ENCODE measurements around the gene RNF175. TPM values are rescaled to one million over a fixed set of nuclear protein-coding genes. Genes with fewer than 3 reads are reported as not detected.
"Not testable (repeated sequence)": the region's sequence is repeated elsewhere in the genome, so short reads cannot be mapped to it uniquely, and the experiment has no call there.

The RNF175 gene
- total and polyA plus RNA-seq, 7 experiments from 2014 or later: 6.4 to 14.0 (median 8.9) TPM; not detected in 1

- intact Hi-C loops (cut with micrococcal nuclease): no loop called here
- Mint-ChIP-seq H3K4me3 (no peak overlapping the region), H3K27me3 (peaks cover 0 to 38% (median 6%) of the 10 kb centered on the region in 5 donors), H3K9me3 (peaks cover 0 to 7% (median 0%) of the 10 kb centered on the region in 11 donors), H3K36me3 (peaks cover 0 to 8% (median 0%) of the 10 kb centered on the region in 5 donors), H3K4me1 (no peaks in the 10 kb centered on the region), H3K27ac (no peak overlapping the region)
- CTCF ChIA-PET: no interaction called here
- no peak overlapping the region for H3K27ac ChIP-seq (ENCODE audit: low read depth, low read length)
- H3K9me3 ChIP-seq (ENCODE audit: control insufficient read depth in 2 of 3, low read length in 3 of 3): no peaks in the 10 kb centered on the region
- no peaks in the 10 kb centered on the region for H3K4me1 ChIP-seq (ENCODE audit: control insufficient read depth in 2 of 2, insufficient read depth in 2 of 2, low read length in 2 of 2)
- H3K4me3 ChIP-seq (ENCODE audit: low read length): no peak overlapping the region
- POLR2A ChIA-PET: no interaction called here
- DNase-seq (no peak), ATAC-seq (no peak)
- no peaks in the 10 kb centered on the region for H3K27me3 ChIP-seq (ENCODE audit: control insufficient read depth in 2 of 2, insufficient read depth in 2 of 2, low read length in 2 of 2)
- no peaks in the 10 kb centered on the region for H3K36me3 ChIP-seq (ENCODE audit: control insufficient read depth in 2 of 3, insufficient read depth in 3 of 3, low read length in 3 of 3)
Observed at GRCh38 chr4:153668647-153669046, 91.2 kb downstream of the RNF175 start.

DNA sequence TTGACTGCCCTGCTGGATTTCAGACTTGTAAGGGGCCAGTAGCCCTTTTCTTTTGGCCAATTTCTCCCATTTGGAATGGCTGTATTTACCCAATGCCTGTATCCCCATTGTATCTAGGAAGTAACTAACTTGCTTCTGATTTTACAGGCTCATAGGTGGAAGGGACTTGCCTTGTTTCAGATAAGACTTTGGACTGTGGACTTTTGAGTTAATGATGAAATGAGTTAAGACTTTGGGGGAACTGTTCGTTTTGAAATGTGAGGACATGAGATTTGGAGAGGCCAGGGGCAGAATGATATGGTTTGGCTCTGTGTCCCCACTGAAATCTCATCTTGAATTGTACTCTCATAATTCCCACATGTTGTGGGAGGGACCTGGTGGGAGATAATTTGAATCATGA is 93.3 kb downstream of the RNF175 start:
- POLR2A ChIA-PET; intact Hi-C loops (cut with micrococcal nuclease); H3K27ac ChIP-seq (ENCODE audit: low read depth, low read length); H3K9me3 ChIP-seq (ENCODE audit: control insufficient read depth in 2 of 3, low read length in 3 of 3); H3K27ac Mint-ChIP-seq; H3K4me3 ChIP-seq (ENCODE audit: low read length); H3K36me3 ChIP-seq (ENCODE audit: control insufficient read depth in 2 of 3, insufficient read depth in 3 of 3, low read length in 3 of 3); H3K4me1 Mint-ChIP-seq; H3K27me3 ChIP-seq (ENCODE audit: control insufficient read depth in 2 of 2, insufficient read depth in 2 of 2, low read length in 2 of 2); H3K4me1 ChIP-seq (ENCODE audit: control insufficient read depth in 2 of 2, insufficient read depth in 2 of 2, low read length in 2 of 2); DNase-seq; ATAC-seq; H3K4me3 Mint-ChIP-seq; H3K36me3 Mint-ChIP-seq: not testable (repeated sequence)
- H3K9me3 Mint-ChIP-seq: peaks cover 0 to 20% (median 5%) of the 10 kb centered on the region in 11 donors
- H3K27me3 Mint-ChIP-seq: peaks cover 0 to 35% (median 6%) of the 10 kb centered on the region in 5 donors
- CTCF ChIA-PET: interaction anchor here (1.6 kb wide), 1 partner anchor 9 kb away, joined by 3 read pairs; no protein-coding TSS in a partner anchor

- ChIA-PET POLR2A (no interaction called here), CTCF (no interaction called here)
- Histone ChIP-seq H3K27me3 (ENCODE audit: control insufficient read depth in 2 of 2, insufficient read depth in 2 of 2, low read length in 2 of 2) (no peaks in the 10 kb centered on the region), H3K9me3 (ENCODE audit: control insufficient read depth in 2 of 3, low read length in 3 of 3) (no peaks in the 10 kb centered on the region), H3K4me1 (ENCODE audit: control insufficient read depth in 2 of 2, insufficient read depth in 2 of 2, low read length in 2 of 2) (no peaks in the 10 kb centered on the region), H3K4me3 (ENCODE audit: low read length) (no peak overlapping the region), H3K36me3 (ENCODE audit: control insufficient read depth in 2 of 3, insufficient read depth in 3 of 3, low read length in 3 of 3) (no peaks in the 10 kb centered on the region), H3K27ac (ENCODE audit: low read depth, low read length) (no peak overlapping the region)
- peaks cover 0 to 20% (median 5%) of the 10 kb centered on the region in 11 donors for H3K9me3 Mint-ChIP-seq
- ATAC-seq (no peak), DNase-seq (no peak)
- no peak overlapping the region for H3K27ac Mint-ChIP-seq
- H3K36me3 Mint-ChIP-seq: peaks cover 0 to 8% (median 4%) of the 10 kb centered on the region in 5 donors
- H3K27me3 Mint-ChIP-seq: peaks cover 0 to 22% (median 7%) of the 10 kb centered on the region in 5 donors
- H3K4me3 Mint-ChIP-seq: no peak overlapping the region
- intact Hi-C loops (cut with micrococcal nuclease): no loop called here
- H3K4me1 Mint-ChIP-seq: peaks cover 0 to 3% (median 0%) of the 10 kb centered on the region in 7 donors
Observed at GRCh38 chr4:153663667-153664066, 96.2 kb downstream of the RNF175 start.

GRCh38 chr4:153661908-153662307 is 97.9 kb downstream of the RNF175 start:
- ChIA-PET POLR2A (no interaction called here), CTCF (no interaction called here)
- Mint-ChIP-seq H3K4me1 (peaks cover 0 to 5% (median 0%) of the 10 kb centered on the region in 7 donors), H3K27ac (no peak overlapping the region), H3K4me3 (no peak overlapping the region), H3K27me3 (peaks cover 0 to 11% (median 7%) of the 10 kb centered on the region in 5 donors), H3K9me3 (peaks cover 0 to 18% (median 5%) of the 10 kb centered on the region in 11 donors), H3K36me3 (peaks cover 0 to 8% (median 4%) of the 10 kb centered on the region in 5 donors)
- no peak overlapping the region for H3K27ac ChIP-seq (ENCODE audit: low read depth, low read length)
- H3K4me1 ChIP-seq (ENCODE audit: control insufficient read depth in 2 of 2, insufficient read depth in 2 of 2, low read length in 2 of 2): no peaks in the 10 kb centered on the region
- ATAC-seq: no peak
- H3K36me3 ChIP-seq (ENCODE audit: control insufficient read depth in 2 of 3, insufficient read depth in 3 of 3, low read length in 3 of 3): no peaks in the 10 kb centered on the region
- DNase-seq: no peak
- H3K9me3 ChIP-seq (ENCODE audit: control insufficient read depth in 2 of 3, low read length in 3 of 3): no peaks in the 10 kb centered on the region
- no peak overlapping the region for H3K4me3 ChIP-seq (ENCODE audit: low read length)
- no peaks in the 10 kb centered on the region for H3K27me3 ChIP-seq (ENCODE audit: control insufficient read depth in 2 of 2, insufficient read depth in 2 of 2, low read length in 2 of 2)
- intact Hi-C loops (cut with micrococcal nuclease): no loop called here

- intact Hi-C loops (cut with micrococcal nuclease): no loop called here
- ChIA-PET POLR2A (no interaction called here), CTCF (no interaction called here)
- peaks cover 0 to 15% (median 7%) of the 10 kb centered on the region in 5 donors for H3K27me3 Mint-ChIP-seq
- Histone ChIP-seq H3K36me3 (ENCODE audit: control insufficient read depth in 2 of 3, insufficient read depth in 3 of 3, low read length in 3 of 3) (no peaks in the 10 kb centered on the region), H3K9me3 (ENCODE audit: control insufficient read depth in 2 of 3, low read length in 3 of 3) (no peaks in the 10 kb centered on the region), H3K27ac (ENCODE audit: low read depth, low read length) (no peak overlapping the region), H3K4me1 (ENCODE audit: control insufficient read depth in 2 of 2, insufficient read depth in 2 of 2, low read length in 2 of 2) (no peaks in the 10 kb centered on the region), H3K4me3 (ENCODE audit: low read length) (no peak overlapping the region), H3K27me3 (ENCODE audit: control insufficient read depth in 2 of 2, insufficient read depth in 2 of 2, low read length in 2 of 2) (no peaks in the 10 kb centered on the region)
- H3K4me3 Mint-ChIP-seq: no peak overlapping the region
- ATAC-seq: peak; percentile 81
- H3K4me1 Mint-ChIP-seq: peaks cover 0 to 5% (median 0%) of the 10 kb centered on the region in 7 donors
- H3K9me3 Mint-ChIP-seq: peaks cover 0 to 19% (median 5%) of the 10 kb centered on the region in 11 donors
- no peak overlapping the region for H3K27ac Mint-ChIP-seq
- DNase-seq: no peak
- peaks cover 0 to 10% (median 4%) of the 10 kb centered on the region in 5 donors for H3K36me3 Mint-ChIP-seq
Observed at GRCh38 chr4:153661215-153661822, 98.5 kb downstream of the RNF175 start.

Other genes with a start within 250 kb of the RNF175 start
- 10 to 100 TPM in 2 of 5 experiments, 1 to 10 TPM in 3; 3.3 to 84.2 (median 6.6) TPM for gene TLR2, start 75.7 kb downstream of the RNF175 start, total RNA-seq
- 1 to 10 TPM; 1.0 to 1.2 TPM for gene TLR2, start 75.7 kb downstream of the RNF175 start, polyA plus RNA-seq
- gene SFRP2, start 29.1 kb upstream of the RNF175 start, total RNA-seq: not detected
- gene SFRP2, start 29.1 kb upstream of the RNF175 start, polyA plus RNA-seq: not detected